Nephron (organoid): ENCODE measurements around the gene GLRA3.

Experiments used
- H3K27ac Mint-ChIP-seq, 3 experiments: 2 replicates each; pipeline ENCODE4 v1.8.0; 2020; ENCODE audit warnings: mixed read lengths in 3 of 3, mild to moderate bottlenecking in 2 of 3, moderate library complexity in 1 of 3
- H3K27me3 Mint-ChIP-seq: 2 replicates; pipeline ENCODE4 v1.8.0; 2021; ENCODE audit warnings: low read depth, mild to moderate bottlenecking, moderate library complexity, mixed read lengths
- H3K36me3 Mint-ChIP-seq: 2 replicates; pipeline ENCODE4 v1.8.0; 2020; ENCODE audit warnings: low read depth, mixed read lengths
- H3K4me1 Mint-ChIP-seq: 2 replicates; pipeline ENCODE4 v1.8.0; 2020; ENCODE audit warnings: mixed read lengths
- H3K4me3 Mint-ChIP-seq, 3 experiments: 2 replicates each; pipeline ENCODE4 v1.8.0; 2020; ENCODE audit warnings: mild to moderate bottlenecking in 3 of 3, mixed read lengths in 3 of 3, moderate library complexity in 2 of 3
- H3K9me3 Mint-ChIP-seq: 2 replicates; pipeline ENCODE4 v1.8.0; 2020; ENCODE audit warnings: mixed read lengths
- CTCF ChIP-seq, 3 experiments: fragments of 200-600 bp; sonication (generic); IDR thresholded peaks; one replicate each; pipeline ENCODE4 v1.5.0; 2021; ENCODE audit warnings: antibody characterized with exemption in 3 of 3; ENCODE audit not compliant: unreplicated experiment in 3 of 3

Gene GLRA3

GRCh38 chr4:174717828-174718227, 111.2 kb downstream of the GLRA3 start:
- H3K36me3 Mint-ChIP-seq, result no peaks in the 10 kb centered on the region
- H3K4me3 Mint-ChIP-seq, result no peak overlapping the region
- H3K27ac Mint-ChIP-seq, result peak overlapping the region; percentile 60 to 83 (median 70)
- no peak for TF ChIP-seq CTCF (IDR thresholded peaks at IDR 0.05; ENCODE audit: unreplicated experiment in 3 of 3)
- H3K4me1 Mint-ChIP-seq, result no peaks in the 10 kb centered on the region
- H3K27me3 Mint-ChIP-seq, result no peaks in the 10 kb centered on the region
- no peaks in the 10 kb centered on the region for H3K9me3 Mint-ChIP-seq

GRCh38 chr4:174716986-174717770, 111.9 kb downstream of the GLRA3 start:
- Mint-ChIP-seq H3K4me3 (no peak overlapping the region), H3K4me1 (no peaks in the 10 kb centered on the region), H3K27me3 (no peaks in the 10 kb centered on the region), H3K9me3 (no peaks in the 10 kb centered on the region), H3K36me3 (no peaks in the 10 kb centered on the region), H3K27ac (peak overlapping the region; percentile 60 to 83 (median 64))
- TF ChIP-seq CTCF (IDR thresholded peaks at IDR 0.05; ENCODE audit: unreplicated experiment in 3 of 3), result no peak

GRCh38 chr4:174714393-174715211, 114.4 kb downstream of the GLRA3 start:
- Mint-ChIP-seq H3K36me3 (no peaks in the 10 kb centered on the region), H3K4me3 (no peak overlapping the region), H3K9me3 (no peaks in the 10 kb centered on the region), H3K27me3 (no peaks in the 10 kb centered on the region), H3K4me1 (peaks cover 10% of the 10 kb centered on the region), H3K27ac (no peak overlapping the region)
- peak; percentile 26 to 52 (median 34) for TF ChIP-seq CTCF (IDR thresholded peaks at IDR 0.05; ENCODE audit: unreplicated experiment in 3 of 3)

- H3K4me3 Mint-ChIP-seq, result no peak overlapping the region
- H3K27me3 Mint-ChIP-seq, result no peaks in the 10 kb centered on the region
- H3K27ac Mint-ChIP-seq, result no peak overlapping the region
- no peaks in the 10 kb centered on the region for H3K36me3 Mint-ChIP-seq
- TF ChIP-seq CTCF (IDR thresholded peaks at IDR 0.05; ENCODE audit: unreplicated experiment in 3 of 3), result no peak
- H3K9me3 Mint-ChIP-seq, result no peaks in the 10 kb centered on the region
- H3K4me1 Mint-ChIP-seq, result peaks cover 14% of the 10 kb centered on the region
Observed at GRCh38 chr4:174713821-174714220, 115.2 kb downstream of the GLRA3 start.

- TF ChIP-seq CTCF (IDR thresholded peaks at IDR 0.05; ENCODE audit: unreplicated experiment in 3 of 3), result no peak
- Mint-ChIP-seq H3K4me1 (peaks cover 14% of the 10 kb centered on the region), H3K36me3 (no peaks in the 10 kb centered on the region), H3K27me3 (no peaks in the 10 kb centered on the region), H3K4me3 (no peak overlapping the region), H3K27ac (no peak overlapping the region), H3K9me3 (no peaks in the 10 kb centered on the region)
Observed at GRCh38 chr4:174713181-174713580, 115.9 kb downstream of the GLRA3 start.
